HFFc6 (cell line): ENCODE results near the gene EPO. TPM values are rescaled to one million over a fixed set of nuclear protein-coding genes. Genes with fewer than 3 reads are reported as not detected.

Experiments used
- DNase-seq: peaks from one replicate; pipeline ENCODE4 v3.0.0-alpha.2; 2018
- H3K27ac Mint-ChIP-seq: 2 replicates; pipeline ENCODE4 v1.8.0; 2020; ENCODE audit warnings: mild to moderate bottlenecking, mixed read lengths
- H3K27me3 Mint-ChIP-seq: 2 replicates; pipeline ENCODE4 v1.8.0; 2021; ENCODE audit warnings: mild to moderate bottlenecking, moderate library complexity, mixed read lengths; ENCODE audit not compliant: insufficient read depth
- H3K36me3 Mint-ChIP-seq: 2 replicates; pipeline ENCODE4 v1.8.0; 2021; ENCODE audit warnings: low read depth, mixed read lengths
- H3K4me1 Mint-ChIP-seq: 2 replicates; pipeline ENCODE4 v1.8.0; 2020; ENCODE audit warnings: low read depth, mixed read lengths
- H3K4me3 Mint-ChIP-seq: 2 replicates; pipeline ENCODE4 v1.8.0; 2020; ENCODE audit warnings: mild to moderate bottlenecking, moderate library complexity, mixed read lengths
- H3K9me3 Mint-ChIP-seq: 2 replicates; pipeline ENCODE4 v1.8.0; 2020; ENCODE audit warnings: mild to moderate bottlenecking, mixed read lengths
- CTCF ChIP-seq: fragments of 200-600 bp; sonication (generic); IDR thresholded peaks from 2 replicates; pipeline ENCODE4 v1.5.0; 2021; ENCODE audit warnings: antibody characterized with exemption, mild to moderate bottlenecking
- total RNA-seq, 6 experiments: library from RNA; stranded (reverse); fragmentation: NEBNext Ultra II Directional; extraction: Animal tissue kit (Norgen Biotek cat#: 25700); gene quantifications; 2 replicates in 1 of 6; 3 replicates in 5 of 6; pipeline ENCODE4 v1.2.3, GENCODE V29; 2021

The EPO gene
- total RNA-seq, 6 experiments from 2014 or later, result not detected

- Mint-ChIP-seq H3K9me3 (no peaks in the 10 kb centered on the region), H3K4me3 (no peak overlapping the region), H3K36me3 (peaks cover 9% of the 10 kb centered on the region; the same call in 1 of the 2 replicates), H3K27ac (no peak overlapping the region), H3K27me3 (peaks cover 3% of the 10 kb centered on the region), H3K4me1 (peaks cover 31% of the 10 kb centered on the region)
- no peak for TF ChIP-seq CTCF
- no peak for DNase-seq
Observed at GRCh38 chr7:100684534-100685042, 35.7 kb upstream of the EPO start.

- Mint-ChIP-seq H3K4me1 (peaks cover 27% of the 10 kb centered on the region), H3K27me3 (peaks cover 3% of the 10 kb centered on the region), H3K27ac (no peak overlapping the region), H3K36me3 (peaks cover 9% of the 10 kb centered on the region; the same call in 1 of the 2 replicates), H3K4me3 (no peak overlapping the region), H3K9me3 (no peaks in the 10 kb centered on the region)
- TF ChIP-seq CTCF, result no peak
- DNase-seq, result no peak
Observed at GRCh38 chr7:100685049-100685605, 35.1 kb upstream of the EPO start.

GRCh38 chr7:100685631-100686145, 34.6 kb upstream of the EPO start:
- Mint-ChIP-seq H3K27ac (peak overlapping the region; percentile 23; the same call in 1 of the 2 replicates), H3K36me3 (peaks cover 9% of the 10 kb centered on the region; the same call in 1 of the 2 replicates), H3K4me3 (no peak overlapping the region), H3K27me3 (peaks cover 3% of the 10 kb centered on the region), H3K9me3 (no peaks in the 10 kb centered on the region), H3K4me1 (peaks cover 24% of the 10 kb centered on the region)
- TF ChIP-seq CTCF, result no peak
- DNase-seq, result no peak

- no peak overlapping the region for H3K4me3 Mint-ChIP-seq
- no peak for DNase-seq
- H3K36me3 Mint-ChIP-seq, result peaks cover 9% of the 10 kb centered on the region; the same call in 1 of the 2 replicates
- peaks cover 2% of the 10 kb centered on the region for H3K27me3 Mint-ChIP-seq
- peaks cover 24% of the 10 kb centered on the region for H3K4me1 Mint-ChIP-seq
- H3K9me3 Mint-ChIP-seq, result no peaks in the 10 kb centered on the region
- no peak overlapping the region for H3K27ac Mint-ChIP-seq
- no peak for TF ChIP-seq CTCF
Observed at GRCh38 chr7:100686201-100686821, 34.0 kb upstream of the EPO start.

- Mint-ChIP-seq H3K27ac (no peak overlapping the region), H3K9me3 (no peaks in the 10 kb centered on the region), H3K4me3 (no peak overlapping the region), H3K4me1 (peaks cover 28% of the 10 kb centered on the region), H3K27me3 (peaks cover 2% of the 10 kb centered on the region; the same call in 1 of the 2 replicates), H3K36me3 (peaks cover 9% of the 10 kb centered on the region; the same call in 1 of the 2 replicates)
- no peak for DNase-seq
- no peak for TF ChIP-seq CTCF
Observed at GRCh38 chr7:100686822-100687211, 33.5 kb upstream of the EPO start.
